HG02852 (cell line): ENCODE measurements around the gene SUPT3H.
"Not testable (repeated sequence)": the region's sequence is repeated elsewhere in the genome, so short reads cannot be mapped to it uniquely, and the experiment has no call there.

ENCODE experiments used
- ATAC-seq: cut with Tn5 transposase; IDR thresholded peaks from one replicate; pipeline ENCODE4 v1.9.1; 2021; ENCODE audit warnings: mild to moderate bottlenecking, moderate library complexity; ENCODE audit not compliant: unreplicated experiment

SUPT3H gene

DNA sequence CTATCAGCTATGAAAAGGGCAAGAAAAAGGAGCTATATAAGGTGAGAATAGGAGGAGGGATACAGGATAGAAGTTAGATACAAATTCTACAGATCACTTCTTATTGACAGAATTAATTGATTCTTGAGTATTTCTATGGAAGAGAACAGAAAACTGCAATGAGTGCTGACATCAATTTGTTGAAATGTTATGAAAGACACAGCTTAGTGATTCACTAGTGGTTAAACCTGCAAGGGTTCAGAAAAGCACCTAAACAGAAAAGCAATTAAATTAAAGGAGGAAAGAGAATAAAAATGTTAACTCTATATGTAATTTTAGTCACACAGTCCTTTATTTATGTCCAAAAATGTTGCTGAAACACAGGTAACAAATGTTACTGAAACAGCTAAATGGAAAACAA, 304.0 kb downstream of the SUPT3H start:
- ATAC-seq: no peak

DNA sequence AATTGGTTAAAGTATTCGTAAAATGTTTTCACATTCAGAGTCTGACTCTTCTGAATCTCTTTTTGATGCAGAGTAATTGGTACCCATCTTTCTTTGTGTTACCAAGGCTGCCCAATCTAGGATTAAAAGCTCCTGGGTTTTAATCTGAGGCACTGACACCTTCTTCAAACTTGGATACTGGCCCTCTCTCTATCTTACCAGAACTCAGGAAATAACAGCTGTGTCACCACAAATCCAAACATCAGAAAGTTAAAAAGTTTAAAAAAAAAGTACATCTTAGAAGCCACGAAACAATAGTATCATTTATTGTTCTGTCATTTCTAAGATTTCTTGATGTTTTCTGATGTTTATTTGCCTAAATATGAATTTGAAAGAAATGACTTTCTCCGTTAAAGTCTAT, 305.1 kb downstream of the SUPT3H start:
- ATAC-seq: no peak

DNA sequence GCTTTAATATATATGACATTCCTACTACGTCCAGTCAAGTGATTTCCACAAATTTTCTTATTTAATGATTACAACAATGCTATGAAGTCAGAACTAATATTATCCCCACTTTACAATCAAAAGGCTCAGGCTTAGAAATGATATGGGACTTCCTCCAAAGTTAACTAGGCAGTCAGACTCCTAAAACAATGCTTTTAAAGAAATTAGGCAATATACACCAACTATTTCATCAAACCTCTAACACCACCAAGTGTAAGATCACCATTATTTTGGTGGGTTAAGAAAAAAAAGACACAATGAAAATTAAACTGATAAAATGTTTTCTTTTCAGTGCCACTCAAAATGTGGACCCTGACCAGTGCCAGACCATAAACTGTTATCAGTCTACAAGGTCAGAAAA, 305.7 kb downstream of the SUPT3H start:
- ATAC-seq: no peak

DNA sequence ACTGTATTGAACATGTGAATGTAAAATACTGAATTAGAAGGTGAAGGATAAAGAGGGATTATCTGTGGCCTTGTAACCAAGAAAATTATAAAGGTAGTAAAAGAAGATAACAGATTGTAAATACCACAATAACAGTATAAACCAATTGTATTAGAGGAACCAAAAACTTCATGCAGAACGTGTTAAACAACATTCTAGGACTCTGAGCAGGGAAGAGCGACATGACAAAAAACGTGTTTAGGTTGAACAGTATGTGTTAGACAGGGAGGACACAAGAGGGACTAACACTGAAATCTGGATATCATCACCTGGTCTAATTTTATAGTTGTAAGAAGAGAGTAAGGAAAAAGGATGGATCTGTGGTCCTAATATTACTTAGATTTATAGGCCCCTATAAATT, 308.6 kb downstream of the SUPT3H start:
- ATAC-seq: no peak

DNA sequence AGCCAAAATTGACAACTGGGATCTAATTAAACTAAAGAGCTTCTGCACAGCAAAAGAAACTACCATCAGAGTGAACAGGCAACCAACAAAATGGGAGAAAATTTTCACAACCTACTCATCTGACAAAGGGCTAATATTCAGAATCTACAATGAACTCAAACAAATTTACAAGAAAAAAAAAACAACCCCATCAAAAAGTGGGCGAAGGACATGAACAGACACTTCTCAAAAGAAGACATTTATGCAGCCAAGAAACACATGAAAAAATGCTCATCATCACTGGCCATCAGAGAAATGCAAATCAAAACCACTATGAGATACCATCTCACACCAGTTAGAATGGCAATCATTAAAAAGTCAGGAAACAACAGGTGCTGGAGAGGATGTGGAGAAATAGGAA, 310.3 kb downstream of the SUPT3H start:
- not testable (repeated sequence) for ATAC-seq

DNA sequence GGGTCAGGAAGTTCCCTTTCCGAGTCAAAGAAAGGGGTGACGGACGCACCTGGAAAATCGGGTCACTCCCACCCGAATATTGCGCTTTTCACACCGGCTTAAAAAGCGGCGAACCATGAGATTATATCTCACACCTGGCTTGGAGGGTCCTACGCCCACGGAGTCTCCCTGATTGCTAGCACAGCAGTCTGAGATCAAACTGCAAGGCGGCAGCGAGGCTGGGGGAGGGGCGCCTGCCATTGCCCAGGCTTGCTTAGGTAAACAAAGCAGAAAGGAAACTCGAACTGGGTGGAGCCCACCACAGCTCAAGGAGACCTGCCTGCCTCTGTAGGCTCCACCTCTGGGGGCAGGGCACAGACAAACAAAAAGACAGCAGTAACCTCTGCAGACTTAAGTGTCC, 315.1 kb downstream of the SUPT3H start:
- not testable (repeated sequence) for ATAC-seq

DNA sequence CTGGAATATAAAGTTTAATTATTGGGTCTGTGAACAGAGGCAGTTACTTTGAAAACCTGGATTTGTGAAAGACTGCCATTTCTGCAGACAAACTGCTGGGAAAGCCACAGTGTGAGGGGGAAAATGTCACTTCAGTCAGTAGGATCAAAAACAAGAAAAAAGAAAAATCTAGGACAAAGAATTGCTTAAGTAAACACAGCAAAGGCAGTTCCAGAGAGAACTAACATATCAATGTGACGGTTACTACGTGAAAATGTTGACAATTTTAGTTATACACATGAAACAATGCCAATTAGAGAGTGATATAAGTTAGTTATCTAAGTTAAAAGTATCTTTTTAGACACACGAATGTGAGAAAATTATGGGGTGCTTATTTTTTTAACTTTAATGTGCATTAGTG, 320.0 kb downstream of the SUPT3H start:
- no peak for ATAC-seq

DNA sequence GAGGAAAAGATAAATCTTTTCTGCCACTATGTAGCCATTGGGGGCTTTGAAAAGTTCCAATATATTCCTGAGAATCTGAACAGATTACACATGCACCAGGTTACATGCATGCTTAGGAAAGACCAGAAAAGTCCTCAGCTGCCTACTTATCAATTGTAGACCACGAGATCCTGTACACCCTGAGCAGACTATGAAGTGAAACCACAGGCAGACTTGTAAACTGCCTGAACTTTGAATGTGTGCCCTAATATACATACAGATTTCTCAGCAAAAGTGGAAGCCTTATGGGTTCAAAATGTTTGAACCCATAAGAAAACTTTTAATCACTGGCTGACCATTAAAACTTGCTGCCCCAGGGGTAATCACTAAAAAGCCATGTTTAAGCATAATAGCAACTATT, 323.1 kb downstream of the SUPT3H start:
- no peak for ATAC-seq

DNA sequence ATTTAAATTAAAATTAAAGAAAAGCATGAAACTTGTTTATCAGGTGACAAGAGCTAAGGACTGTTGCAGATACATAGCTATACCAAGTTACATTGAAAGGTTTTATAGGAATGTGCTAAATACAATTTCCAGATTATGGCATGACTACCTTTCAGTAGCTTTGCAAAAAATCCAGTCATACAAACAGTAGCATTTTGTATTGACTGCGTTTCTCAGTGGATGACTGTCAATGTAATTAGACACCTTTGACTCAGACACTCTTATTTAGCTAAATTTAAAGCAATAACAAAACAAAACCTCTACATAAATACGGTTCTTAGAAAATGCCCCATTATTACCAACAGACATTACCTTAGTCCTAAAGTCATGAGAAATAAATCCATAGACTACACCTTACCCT, 325.4 kb downstream of the SUPT3H start:
- ATAC-seq: no peak

DNA sequence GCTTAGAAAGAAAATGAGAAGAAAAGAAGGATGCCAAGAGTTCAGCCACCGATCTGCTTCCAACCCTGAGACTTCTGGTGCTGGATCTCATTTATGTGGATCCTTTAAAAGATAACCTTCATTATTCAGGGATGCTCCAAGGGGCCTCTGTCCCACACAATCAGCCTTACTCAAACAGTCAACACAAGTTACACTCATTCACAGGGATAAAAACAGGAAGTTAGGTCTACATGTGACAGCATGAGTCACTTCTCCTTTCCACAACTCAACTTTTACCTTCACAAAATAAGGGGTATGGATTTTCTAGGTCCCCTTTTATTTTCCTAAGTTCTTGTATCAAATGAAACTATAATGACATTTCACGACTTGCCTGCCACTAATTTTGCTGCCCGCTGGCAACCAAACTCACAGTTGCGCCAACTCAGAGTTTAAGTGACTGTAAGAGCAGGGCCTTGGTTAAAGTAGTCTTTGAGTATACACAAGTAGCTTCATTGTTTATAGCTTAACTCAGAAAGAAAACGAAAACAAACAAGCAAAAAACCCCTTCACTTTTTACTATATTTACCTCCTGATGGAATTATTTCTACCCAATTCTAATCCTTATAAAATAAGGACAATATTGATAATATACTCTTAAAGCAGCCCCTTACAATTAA, 328.4 kb downstream of the SUPT3H start:
- no peak for ATAC-seq

DNA sequence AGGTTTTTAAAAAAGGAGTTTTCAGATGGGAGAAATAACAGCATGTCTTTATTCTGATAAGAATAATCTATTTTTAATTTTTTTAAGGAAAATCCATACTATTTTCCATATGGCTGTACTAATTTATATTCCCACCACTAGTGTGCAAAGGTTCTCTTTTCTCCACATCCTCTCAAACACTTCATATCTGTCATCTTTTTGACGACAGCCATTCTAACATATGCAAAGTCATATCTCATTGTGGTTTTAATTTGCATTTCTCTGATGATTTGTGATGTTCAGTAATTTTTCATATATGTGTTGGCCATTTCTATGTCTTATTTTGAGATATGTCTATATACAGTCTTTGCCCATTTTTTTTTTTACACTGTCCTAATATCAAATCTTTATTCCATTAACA, 330.2 kb downstream of the SUPT3H start:
- no peak for ATAC-seq

DNA sequence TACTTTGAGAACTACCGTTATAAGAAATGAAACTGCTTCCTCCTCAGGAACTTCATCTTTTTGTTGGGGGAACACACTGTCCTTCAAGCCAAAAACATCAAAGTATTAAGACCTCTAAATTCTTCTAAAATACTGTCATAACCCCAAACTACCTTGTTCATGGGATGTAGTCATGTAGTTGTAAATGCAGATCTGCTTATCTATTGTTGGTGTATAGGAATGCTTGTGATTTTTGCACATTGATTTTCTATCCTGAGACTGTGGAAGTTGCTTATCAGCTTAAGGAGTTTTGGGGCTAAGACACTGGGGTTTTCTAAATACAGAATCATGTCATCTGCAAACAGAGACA, 332.5 kb downstream of the SUPT3H start:
- ATAC-seq: no peak

DNA sequence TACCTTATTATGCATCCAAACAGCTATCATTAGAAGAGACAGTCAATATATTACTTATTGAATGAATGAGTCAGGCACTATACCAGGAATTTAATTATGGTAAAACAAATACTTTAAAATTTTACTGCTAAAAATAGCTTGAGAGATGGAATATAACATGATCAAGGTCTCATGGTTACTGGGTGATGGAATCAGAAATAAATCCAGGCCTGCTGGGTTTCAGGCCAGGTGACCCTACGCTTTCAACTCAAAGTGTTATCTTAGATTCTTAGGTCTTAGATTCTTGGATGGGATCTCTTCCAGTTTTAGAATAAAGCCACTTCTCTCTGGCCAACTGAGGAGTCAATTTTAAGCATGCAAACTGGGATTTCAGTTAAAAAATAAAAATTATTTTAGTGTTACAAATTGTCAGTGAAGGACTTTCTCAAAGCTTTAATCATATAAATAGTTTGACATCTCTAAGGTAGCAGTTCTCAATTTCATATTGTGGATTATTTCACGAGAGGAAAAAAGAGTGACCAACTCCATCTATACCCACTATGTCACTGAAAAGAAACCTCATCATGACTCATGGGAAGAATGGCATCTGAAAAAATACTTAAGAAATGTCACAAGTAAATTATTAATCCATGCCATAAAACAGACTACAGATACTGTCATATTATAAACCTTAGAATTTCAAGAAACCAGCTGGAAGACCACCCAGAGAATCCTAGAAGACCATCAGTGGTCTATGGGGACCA, 333.1 kb downstream of the SUPT3H start:
- ATAC-seq: no peak

DNA sequence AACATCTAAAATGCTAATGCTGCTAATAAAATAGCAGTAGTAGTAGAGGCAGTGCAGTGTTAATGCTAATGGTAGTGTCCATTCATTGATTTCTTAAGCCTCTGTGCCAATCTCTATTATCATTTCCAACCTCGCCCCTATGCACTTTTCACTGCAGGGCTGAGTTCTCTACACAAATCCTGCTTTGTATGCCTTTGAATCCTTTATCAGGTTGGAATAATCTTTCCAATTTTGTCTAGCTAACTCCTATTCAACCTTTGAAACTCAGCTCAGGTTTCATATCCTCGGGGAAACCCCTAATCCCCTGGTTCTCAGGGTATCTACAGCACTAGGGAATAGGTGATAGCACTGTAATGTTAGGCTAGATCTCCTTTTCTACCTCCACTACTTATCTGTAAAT, 333.6 kb downstream of the SUPT3H start:
- ATAC-seq: no peak

DNA sequence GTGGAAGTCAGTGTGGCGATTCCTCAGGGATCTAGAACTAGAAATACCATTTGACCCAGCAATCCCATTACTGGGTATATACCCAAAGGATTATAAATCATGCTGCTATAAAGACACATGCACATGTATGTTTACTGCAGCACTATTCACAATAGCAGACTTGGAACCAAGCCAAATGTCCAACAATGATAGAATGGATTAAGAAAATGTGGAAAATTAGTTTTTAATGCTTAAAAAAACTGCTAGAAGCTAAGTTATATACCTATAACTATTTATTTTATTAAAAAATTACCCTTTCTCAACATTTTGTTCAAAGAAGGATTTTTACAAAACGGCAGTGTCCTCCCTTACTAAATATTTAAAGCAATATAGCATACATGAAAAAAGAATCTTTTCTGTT, 335.1 kb downstream of the SUPT3H start:
- ATAC-seq: not testable (repeated sequence)

DNA sequence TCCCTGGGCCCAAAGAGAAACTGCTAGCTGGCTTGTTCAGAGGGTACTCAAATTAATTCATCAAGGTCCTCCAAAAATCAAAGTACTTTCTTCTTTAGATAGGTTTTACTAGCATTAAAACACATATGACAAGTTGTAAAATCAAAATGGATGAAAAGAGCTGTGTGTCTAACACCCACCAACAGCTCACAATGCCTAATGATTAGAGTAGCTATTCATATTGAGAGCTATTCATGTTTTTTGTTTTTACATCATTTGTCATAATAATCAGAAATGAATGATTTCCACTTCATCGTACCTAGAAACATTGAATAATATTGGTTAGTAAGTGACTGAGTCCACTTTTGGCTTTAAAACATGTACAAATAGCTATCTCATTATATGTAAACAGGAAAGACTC, 339.5 kb downstream of the SUPT3H start:
- no peak for ATAC-seq

DNA sequence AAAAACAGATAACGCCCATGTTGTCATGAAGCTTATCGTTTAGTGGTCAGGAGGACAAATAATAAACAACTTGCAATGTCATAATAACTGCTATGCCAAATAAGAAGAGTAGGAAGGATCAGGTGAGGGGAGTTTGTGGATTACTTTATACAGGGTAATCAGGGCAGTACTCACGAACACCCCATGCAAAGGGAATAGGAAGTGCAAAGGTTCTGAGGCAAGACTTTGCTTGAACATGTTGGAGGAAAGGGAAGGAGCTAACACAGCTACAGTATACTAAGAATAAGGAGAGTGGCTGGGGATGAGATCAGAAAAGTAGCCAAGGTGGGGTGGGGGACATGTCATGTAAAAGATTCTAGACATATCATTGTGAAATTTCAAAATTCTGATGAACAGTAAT, 341.6 kb downstream of the SUPT3H start:
- ATAC-seq: no peak

DNA sequence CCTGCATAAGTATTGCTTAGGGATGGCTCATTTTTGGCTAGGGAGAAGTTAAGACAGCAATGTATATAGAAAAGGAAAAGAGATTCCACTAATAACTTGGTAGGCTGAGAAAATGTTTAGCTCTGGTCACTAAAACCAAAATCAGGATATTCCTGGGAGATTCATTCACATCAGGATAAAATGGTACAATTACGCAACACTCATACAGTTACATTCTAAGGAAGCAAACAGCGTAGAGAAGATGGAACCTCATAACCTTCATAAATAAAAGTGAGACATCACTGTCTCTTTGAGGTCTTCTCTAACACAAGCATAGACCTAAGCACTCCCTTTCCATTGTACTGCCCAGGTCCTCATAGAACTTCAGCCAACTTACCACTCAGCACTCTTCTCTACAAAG, 345.3 kb downstream of the SUPT3H start:
- no peak for ATAC-seq

DNA sequence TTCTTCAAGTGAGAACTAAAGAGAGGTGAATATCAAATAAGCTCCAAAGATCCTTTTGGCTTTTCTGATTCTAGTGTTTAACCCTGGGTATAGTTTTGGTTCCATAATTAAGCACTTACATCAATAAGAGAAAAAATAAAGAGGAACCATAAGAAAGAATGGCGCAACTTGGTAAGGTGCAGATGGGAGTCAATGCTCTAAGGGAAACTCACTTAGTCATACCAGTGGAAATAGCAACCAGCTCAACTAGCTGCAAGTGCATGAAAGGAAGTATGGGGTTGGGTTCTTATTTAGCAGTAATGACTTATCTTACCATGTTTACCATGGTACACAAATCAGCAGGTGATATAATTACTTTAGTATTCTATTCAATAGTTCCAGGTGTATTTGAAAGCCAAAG, 346.1 kb downstream of the SUPT3H start:
- no peak for ATAC-seq

DNA sequence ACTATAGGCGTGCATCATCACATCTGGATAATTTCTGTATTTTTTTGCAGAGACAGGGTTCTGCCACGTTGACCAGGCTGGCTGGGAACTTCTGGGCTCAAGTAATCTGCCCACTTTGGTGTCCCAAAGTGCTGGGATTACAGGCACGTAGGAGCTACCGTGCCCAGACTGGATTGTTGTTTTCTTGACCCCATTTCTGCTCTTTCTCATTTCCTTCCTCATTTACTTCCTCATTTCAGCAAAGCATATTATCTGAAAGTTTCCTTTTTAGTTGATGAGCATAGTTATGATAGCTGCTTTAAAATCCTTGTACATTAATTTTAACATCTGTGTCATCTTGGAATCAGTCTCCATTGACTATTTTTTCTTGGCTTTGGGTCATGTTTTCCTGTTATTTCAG, 350.6 kb downstream of the SUPT3H start:
- ATAC-seq: no peak

DNA sequence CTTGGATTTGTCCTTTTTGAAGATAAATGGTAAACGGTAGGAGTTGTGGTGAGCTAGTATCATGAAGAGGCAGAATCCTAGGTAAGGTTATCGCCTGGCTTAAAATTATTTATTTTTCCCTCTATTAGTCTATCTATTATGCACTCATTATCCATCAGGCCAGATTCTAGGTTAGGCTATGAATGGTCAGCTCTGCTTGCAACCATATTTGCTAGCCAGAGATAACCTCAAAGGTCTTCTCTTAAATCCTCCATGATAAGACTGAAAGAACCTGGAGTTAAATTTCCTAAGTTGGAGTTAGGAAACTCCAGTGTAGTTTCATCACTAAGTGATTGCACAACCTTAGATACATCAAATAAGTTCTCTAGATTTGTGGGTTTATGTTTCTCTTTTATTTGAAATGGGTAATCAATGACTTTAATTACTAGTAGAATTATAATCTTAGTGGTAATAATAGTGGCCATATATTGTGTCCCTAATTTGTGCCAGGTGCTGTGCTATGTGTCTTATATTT, 351.7 kb downstream of the SUPT3H start:
- no peak for ATAC-seq

DNA sequence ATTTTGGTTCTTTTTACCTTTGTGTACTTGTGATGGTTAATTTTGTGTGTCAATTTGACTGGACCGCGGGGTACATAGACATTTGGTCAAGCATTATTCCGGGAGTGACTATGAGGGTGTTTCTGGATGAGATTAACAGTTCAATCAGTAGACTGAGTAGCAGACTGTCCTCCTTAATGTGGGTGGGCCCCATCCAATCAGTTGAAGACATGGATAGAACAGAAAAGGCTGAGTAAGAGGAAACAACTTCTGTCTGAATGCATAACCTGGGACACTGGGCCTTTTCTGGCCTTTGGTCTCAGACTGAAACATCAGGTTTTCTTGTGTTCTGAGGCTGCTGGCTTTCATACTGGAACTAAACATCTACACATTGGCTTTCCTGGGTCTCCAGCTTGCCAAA, 353.1 kb downstream of the SUPT3H start:
- no peak for ATAC-seq

DNA sequence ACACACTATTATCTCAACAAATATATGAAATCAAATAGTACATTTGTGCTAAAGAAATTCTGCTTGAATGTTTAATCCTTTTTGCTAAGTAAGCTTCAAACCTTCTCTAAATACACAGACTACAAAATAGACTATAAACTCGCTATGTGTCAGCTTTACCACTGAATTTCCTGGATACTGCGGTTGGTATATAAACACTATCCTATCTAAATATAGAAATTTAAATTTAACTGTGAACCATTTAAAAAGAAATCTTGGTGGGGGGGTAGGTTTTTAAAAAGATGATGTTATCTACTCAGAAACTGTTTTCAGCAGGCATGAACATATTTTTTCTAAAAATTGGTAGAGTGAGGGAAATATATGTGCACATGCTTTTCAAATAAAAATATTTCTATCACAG, 356.1 kb downstream of the SUPT3H start:
- ATAC-seq: no peak
